Peyer's patch (tissue), 4 donors: ENCODE measurements around the gene KCTD18. TPM values are rescaled to one million over a fixed set of nuclear protein-coding genes. Genes with fewer than 3 reads are reported as not detected.

Experiments used
- DNase-seq, 3 donors: peaks; one replicate each; pipeline ENCODE4 v3.0.0-alpha.2; 2017 to 2019
- H3K27ac ChIP-seq, 4 donors: fragments of 200-600 bp; sonication (generic); one replicate each; pipeline ENCODE4 v1.5.1; 2016 to 2019
- H3K27me3 ChIP-seq, 2 donors: fragments of 200-600 bp; sonication (generic); one replicate each; pipeline ENCODE4 v1.5.1; 2019
- H3K36me3 ChIP-seq, 3 donors: fragments of 200-600 bp; sonication (generic); one replicate each; pipeline ENCODE4 v1.5.1; 2016 to 2019
- H3K4me1 ChIP-seq, 4 donors: fragments of 200-600 bp; sonication (generic); one replicate each; pipeline ENCODE4 v1.5.1; 2016 to 2019
- H3K4me3 ChIP-seq, 4 donors: fragments of 200-600 bp; sonication (generic); 1 replicate in 3 of 4; 2 replicates in 1 of 4; pipeline ENCODE4 v1.5.1; 2016 to 2019; ENCODE audit warnings: mild to moderate bottlenecking in 1 of 4
- H3K9me3 ChIP-seq, 4 donors: fragments of 200-600 bp; sonication (generic); one replicate each; pipeline ENCODE4 v1.5.1; 2016 to 2019; ENCODE audit warnings: mild to moderate bottlenecking in 1 of 4
- POLR2A ChIP-seq, 2 donors: fragments of 450-650 bp; IDR thresholded peaks; one replicate each; pipeline ENCODE4 v1.5.1; 2017; ENCODE audit warnings: antibody characterized with exemption in 2 of 2, mild to moderate bottlenecking in 2 of 2, moderate library complexity in 2 of 2
- total RNA-seq, 4 donors: library from RNA; depleted of rRNA; stranded (reverse); fragments of >200 nt; gene quantifications; one replicate each; pipeline ENCODE4 v1.1.0, GENCODE V29; 2016
- TF ChIP-seq, protein P1 (sequence below), 6 experiments: fragments of 450-650 bp in 4 of 6; fragments of 200-600 bp in 2 of 6; sonication (generic) in 1 of 6; IDR thresholded peaks; one replicate each; pipeline ENCODE4 v1.5.1; 2017 to 2019; ENCODE audit warnings: antibody characterized with exemption in 6 of 6, mild to moderate bottlenecking in 3 of 6, moderate library complexity in 1 of 6

Gene KCTD18
- total RNA-seq, 4 donors from 2014 or later: 14.0 to 33.0 (median 16.8) TPM

GRCh38 chr2:200450288-200450687 lies 59.6 kb downstream of the KCTD18 start:
- no peak overlapping the region for H3K4me3 ChIP-seq
- peaks cover 0 to 4% (median 0%) of the 10 kb centered on the region in 3 donors for H3K36me3 ChIP-seq
- H3K27ac ChIP-seq: no peak overlapping the region
- TF ChIP-seq POLR2A (IDR thresholded peaks at IDR 0.05): no peak
- TF ChIP-seq, protein P1, sequence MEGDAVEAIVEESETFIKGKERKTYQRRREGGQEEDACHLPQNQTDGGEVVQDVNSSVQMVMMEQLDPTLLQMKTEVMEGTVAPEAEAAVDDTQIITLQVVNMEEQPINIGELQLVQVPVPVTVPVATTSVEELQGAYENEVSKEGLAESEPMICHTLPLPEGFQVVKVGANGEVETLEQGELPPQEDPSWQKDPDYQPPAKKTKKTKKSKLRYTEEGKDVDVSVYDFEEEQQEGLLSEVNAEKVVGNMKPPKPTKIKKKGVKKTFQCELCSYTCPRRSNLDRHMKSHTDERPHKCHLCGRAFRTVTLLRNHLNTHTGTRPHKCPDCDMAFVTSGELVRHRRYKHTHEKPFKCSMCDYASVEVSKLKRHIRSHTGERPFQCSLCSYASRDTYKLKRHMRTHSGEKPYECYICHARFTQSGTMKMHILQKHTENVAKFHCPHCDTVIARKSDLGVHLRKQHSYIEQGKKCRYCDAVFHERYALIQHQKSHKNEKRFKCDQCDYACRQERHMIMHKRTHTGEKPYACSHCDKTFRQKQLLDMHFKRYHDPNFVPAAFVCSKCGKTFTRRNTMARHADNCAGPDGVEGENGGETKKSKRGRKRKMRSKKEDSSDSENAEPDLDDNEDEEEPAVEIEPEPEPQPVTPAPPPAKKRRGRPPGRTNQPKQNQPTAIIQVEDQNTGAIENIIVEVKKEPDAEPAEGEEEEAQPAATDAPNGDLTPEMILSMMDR (IDR thresholded peaks at IDR 0.05): no peak
- H3K4me1 ChIP-seq: no peaks in the 10 kb centered on the region
- no peaks in the 10 kb centered on the region for H3K9me3 ChIP-seq
- no peaks in the 10 kb centered on the region for H3K27me3 ChIP-seq
- no peak for DNase-seq

DNA sequence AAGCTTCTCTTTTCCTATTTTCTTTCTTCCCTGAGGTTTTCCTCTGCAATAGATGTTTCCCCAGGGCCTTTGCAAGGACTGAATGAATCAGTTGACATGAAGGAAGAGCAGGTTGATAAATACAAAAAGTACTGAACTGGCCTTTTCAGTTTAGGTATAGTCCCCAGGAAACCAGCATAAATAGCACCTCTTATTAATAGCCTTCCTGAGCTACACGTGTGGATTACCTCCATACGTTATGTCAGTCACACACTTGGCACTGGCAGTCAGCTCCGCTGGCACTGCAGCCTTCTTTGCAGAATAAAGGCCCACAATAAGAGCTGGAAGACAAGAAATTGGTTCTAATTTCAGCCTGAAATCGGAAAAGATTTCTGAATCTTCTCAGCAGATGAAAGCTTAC lies 60.7 kb downstream of the KCTD18 start:
- H3K4me3 ChIP-seq: no peak overlapping the region
- TF ChIP-seq, protein P1 (IDR thresholded peaks at IDR 0.05): no peak
- TF ChIP-seq POLR2A (IDR thresholded peaks at IDR 0.05): no peak
- no peak overlapping the region for H3K27ac ChIP-seq
- H3K36me3 ChIP-seq: peaks cover 0 to 4% (median 0%) of the 10 kb centered on the region in 3 donors
- no peaks in the 10 kb centered on the region for H3K4me1 ChIP-seq
- no peak for DNase-seq
- H3K27me3 ChIP-seq: no peaks in the 10 kb centered on the region
- H3K9me3 ChIP-seq: no peaks in the 10 kb centered on the region

GRCh38 chr2:200448455-200448854 lies 61.4 kb downstream of the KCTD18 start:
- no peak for DNase-seq
- H3K36me3 ChIP-seq: peaks cover 0 to 7% (median 0%) of the 10 kb centered on the region in 3 donors
- no peak overlapping the region for H3K4me3 ChIP-seq
- H3K4me1 ChIP-seq: no peaks in the 10 kb centered on the region
- no peak for TF ChIP-seq POLR2A (IDR thresholded peaks at IDR 0.05)
- TF ChIP-seq, protein P1 (IDR thresholded peaks at IDR 0.05): no peak
- no peak overlapping the region for H3K27ac ChIP-seq
- H3K27me3 ChIP-seq: no peaks in the 10 kb centered on the region
- no peaks in the 10 kb centered on the region for H3K9me3 ChIP-seq

GRCh38 chr2:200447139-200447855 lies 62.6 kb downstream of the KCTD18 start:
- H3K4me1 ChIP-seq: no peaks in the 10 kb centered on the region
- H3K27ac ChIP-seq: no peak overlapping the region
- TF ChIP-seq, protein P1 (IDR thresholded peaks at IDR 0.05): no peak
- no peak for TF ChIP-seq POLR2A (IDR thresholded peaks at IDR 0.05)

GRCh38 chr2:200446612-200447011 lies 63.3 kb downstream of the KCTD18 start:
- no peak overlapping the region for H3K27ac ChIP-seq
- no peaks in the 10 kb centered on the region for H3K9me3 ChIP-seq
- no peaks in the 10 kb centered on the region for H3K27me3 ChIP-seq
- H3K36me3 ChIP-seq: peaks cover 0 to 18% (median 0%) of the 10 kb centered on the region in 3 donors
- no peak overlapping the region for H3K4me3 ChIP-seq
- no peak for DNase-seq
- no peaks in the 10 kb centered on the region for H3K4me1 ChIP-seq
- TF ChIP-seq POLR2A (IDR thresholded peaks at IDR 0.05): no peak
- TF ChIP-seq, protein P1 (IDR thresholded peaks at IDR 0.05): no peak

More at GRCh38 chr2:200447139-200447855, 62.6 kb downstream of the KCTD18 start:
- no peak for DNase-seq
- no peaks in the 10 kb centered on the region for H3K27me3 ChIP-seq
- peaks cover 0 to 14% (median 0%) of the 10 kb centered on the region in 3 donors for H3K36me3 ChIP-seq
- H3K9me3 ChIP-seq: no peaks in the 10 kb centered on the region
- no peak overlapping the region for H3K4me3 ChIP-seq
